Measurements from ENCODE around the gene MANSC4.
"Not testable (repeated sequence)": the region's sequence is repeated elsewhere in the genome, so short reads cannot be mapped to it uniquely, and the experiment has no call there.

The MANSC4 gene

GRCh38 chr12:27747111-27747820, 32.8 kb downstream of the MANSC4 start:
- DNase-seq, result no peak

- not testable (repeated sequence) for DNase-seq
Observed at GRCh38 chr12:27745734-27746133, 34.3 kb downstream of the MANSC4 start.

- no peak for DNase-seq
Observed at GRCh38 chr12:27743601-27744000, 36.4 kb downstream of the MANSC4 start.

GRCh38 chr12:27734321-27734720, 45.7 kb downstream of the MANSC4 start:
- not testable (repeated sequence) for DNase-seq

- no peak for DNase-seq
Observed at GRCh38 chr12:27733791-27734190, 46.2 kb downstream of the MANSC4 start.

- no peak for DNase-seq
Observed at GRCh38 chr12:27733052-27733656, 46.9 kb downstream of the MANSC4 start.

GRCh38 chr12:27732281-27732680, 47.8 kb downstream of the MANSC4 start:
- DNase-seq, result no peak

GRCh38 chr12:27730097-27730588, 49.9 kb downstream of the MANSC4 start:
- DNase-seq, result no peak

GRCh38 chr12:27723212-27723611, 56.8 kb downstream of the MANSC4 start:
- no peak for DNase-seq
